Stimulated activated naive CD8-positive, alpha-beta T cell treated with anti-CD3 and anti-CD28 coated beads, Interleukin-15, amount 100 ng/mL, for 72 hours (primary cell): ENCODE results near the gene ALLC.

ENCODE experiments used
- ATAC-seq: fragments of 150-1000 bp; cut with Tn5 transposase; 2 replicates; pipeline ENCODE4 v1.10.0; 2021; ENCODE audit warnings: mild to moderate bottlenecking, moderate library complexity
- DNase-seq, 2 donors: peaks; one replicate each; pipeline ENCODE4 v3.0.0; 2021 to 2022
- H3K27ac Mint-ChIP-seq, 2 donors: one replicate each; pipeline ENCODE4 v1.8.0; 2022; ENCODE audit warnings: mild to moderate bottlenecking in 2 of 2, mixed read lengths in 2 of 2, moderate library complexity in 2 of 2
- H3K27me3 Mint-ChIP-seq: one replicate; pipeline ENCODE4 v1.8.0; 2022; ENCODE audit warnings: mixed read lengths
- H3K4me1 Mint-ChIP-seq: one replicate; pipeline ENCODE4 v1.8.0; 2022; ENCODE audit warnings: mild to moderate bottlenecking, mixed read lengths
- H3K4me3 Mint-ChIP-seq, 2 donors: one replicate each; pipeline ENCODE4 v1.8.0; 2022; ENCODE audit warnings: mild to moderate bottlenecking in 2 of 2, mixed read lengths in 2 of 2, moderate library complexity in 1 of 2
- H3K9me3 Mint-ChIP-seq, 2 donors: one replicate each; pipeline ENCODE4 v1.8.0; 2022; ENCODE audit warnings: mixed read lengths in 2 of 2

The ALLC gene

DNA sequence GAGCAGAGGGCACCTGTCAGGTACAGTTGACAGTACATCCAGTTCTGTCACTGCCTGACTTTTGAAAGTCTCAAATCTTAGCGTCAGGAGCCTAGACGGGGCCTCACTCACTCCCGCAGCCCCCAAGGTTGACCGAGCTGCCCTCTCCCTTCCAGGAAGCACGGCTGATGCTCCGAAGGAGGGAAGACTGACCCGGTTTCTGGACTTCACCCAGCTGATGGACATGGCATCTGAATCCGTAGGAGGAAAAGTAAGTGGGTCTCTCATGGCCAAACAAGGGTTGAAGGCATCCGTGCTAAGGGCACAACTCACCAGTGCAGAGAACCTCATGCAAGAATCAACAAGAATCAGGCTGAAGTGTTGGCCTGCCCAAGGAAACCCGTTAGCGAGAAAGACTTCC, 12.9 kb downstream of the ALLC start:
- Mint-ChIP-seq H3K4me3 (no peak overlapping the region), H3K4me1 (no peaks in the 10 kb centered on the region), H3K27ac (no peak overlapping the region), H3K9me3 (no peaks in the 10 kb centered on the region), H3K27me3 (peaks cover 25% of the 10 kb centered on the region)
- DNase-seq, result no peak
- ATAC-seq, result no peak

DNA sequence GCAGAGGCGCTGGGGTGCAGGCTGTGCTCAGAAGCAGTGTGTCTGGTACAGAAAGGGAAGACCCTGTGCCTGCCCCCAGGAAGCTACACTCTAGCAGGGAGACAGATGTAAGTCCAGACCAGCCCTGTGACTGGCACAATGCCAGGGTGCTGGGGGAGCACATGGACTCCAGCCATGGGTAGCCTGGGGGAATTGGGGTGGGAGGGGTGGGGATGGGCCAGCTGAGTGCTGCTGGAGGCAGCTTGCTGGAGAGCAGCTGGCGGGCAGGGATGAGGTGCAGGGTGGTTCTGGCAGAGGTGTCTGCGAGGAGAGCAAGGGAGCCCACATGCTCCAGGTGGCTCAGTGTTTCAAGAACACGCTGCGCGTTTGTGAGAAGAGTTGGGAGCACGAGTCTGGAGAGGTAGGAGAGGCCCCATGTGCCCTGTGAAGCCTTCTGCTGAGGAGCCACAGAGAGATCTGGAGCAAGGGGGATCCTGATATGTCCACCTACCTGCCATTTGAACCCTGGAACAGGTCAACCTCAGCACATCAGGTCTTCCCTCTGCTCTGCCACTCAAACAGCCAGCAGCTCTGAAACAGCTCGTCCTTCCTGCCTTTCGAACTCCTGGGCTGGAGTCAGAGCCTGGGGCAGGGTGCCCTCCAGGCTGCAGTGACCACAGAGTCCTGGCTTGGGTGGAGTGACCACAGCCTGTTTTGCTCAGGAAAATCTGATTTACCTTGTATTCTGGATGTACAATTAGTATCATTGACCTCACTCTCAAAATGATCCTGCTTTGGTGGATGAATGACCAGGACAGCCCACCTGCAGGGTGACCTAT, 15.1 kb downstream of the ALLC start:
- ATAC-seq, result no peak
- H3K27me3 Mint-ChIP-seq, result peaks cover 23% of the 10 kb centered on the region

DNA sequence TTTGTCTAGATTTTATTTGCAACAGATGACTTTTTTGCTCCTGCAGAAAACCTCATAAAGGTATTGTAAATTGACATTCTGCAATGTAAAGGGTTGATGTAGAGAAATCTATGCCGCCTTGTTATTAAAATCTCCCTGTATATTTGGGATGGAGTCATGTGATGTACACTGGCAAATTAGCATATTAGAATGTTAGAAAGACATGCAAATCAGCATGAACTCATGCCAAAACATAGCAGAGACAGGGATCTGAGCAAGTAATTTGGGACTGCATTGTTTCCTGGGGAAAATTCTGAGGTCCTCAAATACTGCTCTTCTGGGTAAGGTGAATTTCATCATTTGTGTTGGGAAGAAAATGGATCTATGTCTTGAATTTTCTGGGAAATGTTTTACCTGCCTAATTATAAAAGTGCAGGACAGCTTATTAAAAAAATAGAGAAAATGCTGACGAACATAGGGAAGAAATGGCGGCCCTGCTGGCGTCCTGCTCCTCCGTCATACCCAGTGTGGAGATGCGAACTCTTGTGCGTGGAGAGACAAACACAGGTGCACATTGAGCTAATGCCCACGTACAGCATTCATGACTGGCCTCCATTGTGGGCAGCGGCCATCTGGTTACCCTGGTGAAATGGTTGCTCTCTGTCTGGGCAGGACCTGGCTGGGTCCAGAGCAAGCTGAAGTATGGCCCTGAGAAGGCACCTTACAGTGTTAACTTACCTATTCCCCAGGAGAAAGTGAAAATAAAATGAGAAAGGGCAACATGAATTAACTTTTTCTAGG, 16.3 kb downstream of the ALLC start:
- no peak for ATAC-seq
- no peaks in the 10 kb centered on the region for H3K9me3 Mint-ChIP-seq
- H3K4me3 Mint-ChIP-seq, result no peak overlapping the region
- DNase-seq, result no peak
- peaks cover 23% of the 10 kb centered on the region for H3K27me3 Mint-ChIP-seq
- no peak overlapping the region for H3K27ac Mint-ChIP-seq
- no peaks in the 10 kb centered on the region for H3K4me1 Mint-ChIP-seq

More for the DNA sequence above, 15.1 kb downstream of the ALLC start:
- Mint-ChIP-seq H3K4me3 (no peak overlapping the region), H3K27ac (peak overlapping the region in 1 of 2 donors; percentile 49), H3K9me3 (no peaks in the 10 kb centered on the region), H3K4me1 (no peaks in the 10 kb centered on the region)
- no peak for DNase-seq

DNA sequence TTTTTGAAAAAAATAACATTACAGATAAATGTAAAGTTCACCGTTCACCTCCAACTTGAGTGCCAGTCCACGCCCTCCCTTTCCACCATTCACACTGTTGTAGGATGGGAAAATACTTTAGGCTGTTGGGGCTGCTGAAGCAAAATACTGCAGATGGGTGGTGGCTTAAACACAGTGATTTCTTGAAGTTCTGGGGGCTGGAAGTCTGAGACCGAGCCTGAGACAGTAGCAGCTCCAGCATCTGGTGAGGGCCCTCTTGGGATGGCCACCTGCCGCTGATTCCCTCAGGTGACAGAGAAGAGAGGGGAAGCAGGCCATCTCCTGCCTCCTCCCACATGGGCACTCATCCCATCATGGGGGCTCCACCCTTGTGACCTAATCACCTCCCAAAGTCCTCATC, 17.7 kb downstream of the ALLC start:
- H3K4me1 Mint-ChIP-seq, result no peaks in the 10 kb centered on the region
- ATAC-seq (no peak), DNase-seq (no peak)
- peaks cover 29% of the 10 kb centered on the region for H3K27me3 Mint-ChIP-seq
- H3K4me3 Mint-ChIP-seq, result no peak overlapping the region
- no peak overlapping the region for H3K27ac Mint-ChIP-seq
- no peaks in the 10 kb centered on the region for H3K9me3 Mint-ChIP-seq

DNA sequence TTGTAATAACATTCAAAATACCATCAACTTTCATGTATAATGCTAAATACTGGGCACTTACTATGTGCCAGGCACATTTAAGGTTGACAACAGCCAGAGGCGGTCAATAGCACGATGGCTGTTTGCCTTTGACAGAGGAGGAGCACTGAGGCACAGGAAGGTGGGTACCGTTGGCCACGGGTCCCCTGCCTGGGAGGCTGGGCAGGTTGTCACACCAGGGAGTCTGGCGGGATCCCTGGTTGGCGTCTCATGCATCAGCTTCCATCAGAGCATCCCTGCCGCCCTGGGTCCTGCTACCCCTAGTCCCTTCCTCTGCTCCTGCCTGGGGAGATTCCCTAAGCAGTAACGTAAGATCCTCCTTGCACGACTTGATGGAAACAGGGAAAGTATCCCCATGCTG, 19.4 kb downstream of the ALLC start:
- Mint-ChIP-seq H3K27ac (no peak overlapping the region), H3K27me3 (peaks cover 29% of the 10 kb centered on the region), H3K4me1 (no peaks in the 10 kb centered on the region), H3K4me3 (no peak overlapping the region), H3K9me3 (no peaks in the 10 kb centered on the region)
- DNase-seq, result no peak
- no peak for ATAC-seq

GRCh38 chr2:3678212-3678611, 20.2 kb downstream of the ALLC start:
- Mint-ChIP-seq H3K27ac (no peak overlapping the region), H3K4me3 (no peak overlapping the region), H3K9me3 (no peaks in the 10 kb centered on the region), H3K27me3 (peaks cover 29% of the 10 kb centered on the region), H3K4me1 (no peaks in the 10 kb centered on the region)
- ATAC-seq (no peak), DNase-seq (no peak)

- ATAC-seq (no peak), DNase-seq (no peak)
- no peaks in the 10 kb centered on the region for H3K9me3 Mint-ChIP-seq
These were observed 21.2 kb downstream of the ALLC start for GRCh38 chr2:3679180-3679579.

GRCh38 chr2:3679616-3680393, 21.8 kb downstream of the ALLC start:
- no peak overlapping the region for H3K27ac Mint-ChIP-seq
- no peaks in the 10 kb centered on the region for H3K4me1 Mint-ChIP-seq
- H3K4me3 Mint-ChIP-seq, result no peak overlapping the region
- no peak for ATAC-seq
- peaks cover 25% of the 10 kb centered on the region for H3K27me3 Mint-ChIP-seq
- no peaks in the 10 kb centered on the region for H3K9me3 Mint-ChIP-seq
- no peak for DNase-seq

More at GRCh38 chr2:3679180-3679579, 21.2 kb downstream of the ALLC start:
- Mint-ChIP-seq H3K27me3 (peaks cover 24% of the 10 kb centered on the region), H3K27ac (no peak overlapping the region), H3K4me3 (no peak overlapping the region), H3K4me1 (no peaks in the 10 kb centered on the region)

DNA sequence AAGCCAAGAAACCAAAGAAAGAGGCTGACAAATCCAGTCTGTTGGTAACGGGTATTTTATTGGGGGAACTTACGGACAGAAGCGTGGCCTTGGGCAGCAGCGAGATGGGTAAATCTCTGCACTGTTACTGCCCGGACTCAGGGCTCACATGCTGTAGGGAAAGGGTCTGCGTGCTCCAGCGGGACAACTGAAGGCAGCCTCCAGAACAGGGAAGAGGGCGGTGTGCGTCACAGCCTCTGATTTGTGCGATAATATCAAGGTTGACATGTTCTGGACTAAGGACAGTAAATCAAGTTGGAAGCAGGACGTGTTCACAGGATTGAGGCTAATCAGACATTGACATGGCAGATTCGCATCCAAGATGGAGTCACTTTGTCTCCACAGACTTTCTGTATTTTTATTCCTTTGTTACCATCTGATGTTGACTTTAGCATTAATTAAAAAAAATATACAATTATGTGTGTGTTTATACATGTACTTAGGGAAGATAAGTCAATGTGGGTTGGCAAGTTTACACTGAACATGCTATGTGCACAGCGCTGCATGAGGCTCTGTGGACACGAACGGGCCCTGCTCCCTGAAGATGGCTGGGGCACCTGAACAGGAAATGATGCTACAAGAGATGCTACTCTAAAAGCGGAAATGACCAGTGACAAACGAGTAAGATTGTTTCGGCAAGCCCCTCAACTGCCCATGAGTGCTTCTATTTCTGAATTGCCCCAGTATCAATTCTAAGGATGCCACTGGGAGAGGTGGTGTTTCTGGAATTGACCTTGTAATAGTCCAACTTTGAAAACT, 22.7 kb downstream of the ALLC start:
- no peaks in the 10 kb centered on the region for H3K4me1 Mint-ChIP-seq
- H3K9me3 Mint-ChIP-seq, result no peaks in the 10 kb centered on the region
- no peak for ATAC-seq
- DNase-seq, result no peak
- H3K27me3 Mint-ChIP-seq, result peaks cover 34% of the 10 kb centered on the region
- H3K27ac Mint-ChIP-seq, result no peak overlapping the region
- H3K4me3 Mint-ChIP-seq, result no peak overlapping the region

DNA sequence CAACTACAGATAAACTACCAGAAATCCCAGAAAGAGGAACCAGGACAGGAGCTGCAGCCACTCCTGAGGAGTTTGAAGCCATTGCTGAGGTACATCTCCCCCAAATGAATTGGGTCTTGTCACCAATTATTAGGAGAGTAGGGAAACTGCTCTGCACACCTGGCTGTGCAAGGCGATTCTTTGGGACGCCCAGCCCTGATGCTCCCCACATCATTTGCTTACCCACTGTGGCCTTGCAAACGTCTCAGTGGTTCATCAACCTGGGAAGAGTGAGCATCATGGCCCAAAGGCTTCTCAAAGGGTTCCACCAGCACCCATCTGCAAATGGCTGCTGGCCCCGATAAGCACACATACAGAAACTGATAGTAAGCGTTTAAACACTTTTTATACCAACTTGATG, 23.6 kb downstream of the ALLC start:
- no peak for DNase-seq
- H3K4me1 Mint-ChIP-seq, result no peaks in the 10 kb centered on the region
- ATAC-seq, result no peak
- H3K27me3 Mint-ChIP-seq, result peaks cover 39% of the 10 kb centered on the region
- no peak overlapping the region for H3K4me3 Mint-ChIP-seq
- no peak overlapping the region for H3K27ac Mint-ChIP-seq
- H3K9me3 Mint-ChIP-seq, result no peaks in the 10 kb centered on the region

DNA sequence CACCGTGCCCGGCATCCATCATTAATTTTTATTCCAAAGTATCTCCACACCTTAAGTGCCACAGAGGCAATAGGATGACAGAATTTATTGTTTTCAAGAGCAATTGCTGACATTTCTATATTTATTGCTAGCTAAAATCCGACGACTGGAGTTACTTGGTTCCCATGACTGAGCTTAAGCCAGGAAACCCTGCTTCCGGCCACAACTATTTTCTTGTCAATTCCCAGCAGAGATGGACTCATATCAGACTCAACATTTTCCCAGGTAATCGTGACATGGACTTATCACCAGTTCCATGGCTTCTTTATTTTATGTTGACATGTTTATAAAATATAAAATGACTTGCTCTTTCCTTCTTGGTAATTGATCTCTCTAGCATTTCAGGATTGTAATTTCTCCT, 24.8 kb downstream of the ALLC start:
- no peaks in the 10 kb centered on the region for H3K4me1 Mint-ChIP-seq
- DNase-seq (no peak), ATAC-seq (no peak)
- no peak overlapping the region for H3K4me3 Mint-ChIP-seq
- H3K27me3 Mint-ChIP-seq, result peaks cover 41% of the 10 kb centered on the region
- no peak overlapping the region for H3K27ac Mint-ChIP-seq
- H3K9me3 Mint-ChIP-seq, result no peaks in the 10 kb centered on the region

GRCh38 chr2:3683748-3684454, 25.9 kb downstream of the ALLC start:
- ATAC-seq, result no peak
- H3K9me3 Mint-ChIP-seq, result no peaks in the 10 kb centered on the region
- no peak for DNase-seq
- H3K4me3 Mint-ChIP-seq, result no peak overlapping the region
- H3K27ac Mint-ChIP-seq, result no peak overlapping the region
- peaks cover 51% of the 10 kb centered on the region for H3K27me3 Mint-ChIP-seq
- H3K4me1 Mint-ChIP-seq, result no peaks in the 10 kb centered on the region

DNA sequence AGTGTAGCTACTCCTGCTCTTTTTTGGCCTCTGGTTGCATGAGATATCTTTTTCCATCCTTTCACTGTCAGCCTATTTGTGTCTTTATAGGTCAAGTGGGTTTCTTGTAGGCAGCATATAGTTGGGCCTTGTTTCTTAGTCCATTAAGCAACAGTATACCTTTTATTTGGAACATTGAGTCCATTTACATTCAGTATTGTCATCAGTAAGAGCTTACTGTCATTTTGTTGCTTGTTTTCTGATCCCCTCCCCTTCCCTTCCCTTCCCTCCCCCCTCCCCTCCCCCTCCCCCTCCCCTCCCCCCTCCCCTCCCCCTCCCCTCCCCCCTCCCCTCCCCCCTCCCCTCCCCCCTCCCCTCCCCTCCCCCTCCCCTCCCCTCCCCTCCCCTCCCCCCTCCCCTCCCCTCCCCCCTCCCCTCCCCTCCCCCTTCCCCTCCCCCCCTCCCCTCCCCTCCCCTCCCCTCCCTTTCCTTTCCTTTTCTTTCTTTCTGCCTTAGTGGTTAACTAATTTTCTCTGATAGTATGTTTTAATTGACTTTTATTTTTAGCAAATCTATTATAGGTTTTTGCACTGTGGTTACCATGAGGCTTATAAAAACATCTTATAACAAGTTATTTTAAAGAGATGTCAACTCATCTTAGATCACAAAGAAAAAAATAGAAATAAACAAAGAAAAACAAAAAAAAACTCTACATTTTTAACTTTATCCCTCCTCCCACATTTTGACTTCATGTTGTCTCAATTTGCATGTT, 32.2 kb downstream of the ALLC start:
- Mint-ChIP-seq H3K4me1 (no peaks in the 10 kb centered on the region), H3K4me3 (no peak overlapping the region), H3K9me3 (peaks cover 0 to 6% of the 10 kb centered on the region in 2 donors), H3K27ac (no peak overlapping the region), H3K27me3 (peaks cover 59% of the 10 kb centered on the region)
- DNase-seq, result no peak
- ATAC-seq, result no peak

DNA sequence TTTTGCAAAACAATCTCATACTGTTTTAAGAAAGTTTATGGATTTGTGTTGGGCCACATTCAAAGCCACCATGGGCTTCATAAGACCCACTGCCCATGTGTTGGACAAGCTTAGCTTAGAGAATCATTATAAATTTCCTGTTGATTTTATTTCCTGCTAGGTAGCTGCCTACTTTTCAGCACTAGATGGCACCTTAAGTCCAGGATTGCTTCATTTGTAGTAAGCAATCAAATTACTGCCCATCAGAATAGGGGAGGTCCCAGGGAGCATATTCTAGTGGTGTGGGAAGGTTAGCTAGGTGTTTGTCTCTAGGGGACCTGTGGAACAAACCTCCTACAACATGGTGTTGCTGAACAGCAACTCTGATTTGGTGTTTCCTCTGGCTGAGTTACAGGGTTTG, 34.4 kb downstream of the ALLC start:
- H3K27ac Mint-ChIP-seq, result no peak overlapping the region
- no peak for DNase-seq
- peaks cover 46% of the 10 kb centered on the region for H3K27me3 Mint-ChIP-seq
- no peak overlapping the region for H3K4me3 Mint-ChIP-seq
- no peaks in the 10 kb centered on the region for H3K4me1 Mint-ChIP-seq
- no peak for ATAC-seq
- peaks cover 0 to 6% of the 10 kb centered on the region in 2 donors for H3K9me3 Mint-ChIP-seq
